ENCODE measurements around the gene MED22. TPM values are rescaled to one million over a fixed set of nuclear protein-coding genes. Genes with fewer than 3 reads are reported as not detected.
A peak's percentile ranks its signal among the peaks of the same experiment; 100 is the strongest.
"Not testable (repeated sequence)": the region's sequence is repeated elsewhere in the genome, so short reads cannot be mapped to it uniquely, and the experiment has no call there.

The MED22 gene
- total RNA-seq, result 17.3 TPM
- 42.7 TPM for polyA plus RNA-seq

DNA sequence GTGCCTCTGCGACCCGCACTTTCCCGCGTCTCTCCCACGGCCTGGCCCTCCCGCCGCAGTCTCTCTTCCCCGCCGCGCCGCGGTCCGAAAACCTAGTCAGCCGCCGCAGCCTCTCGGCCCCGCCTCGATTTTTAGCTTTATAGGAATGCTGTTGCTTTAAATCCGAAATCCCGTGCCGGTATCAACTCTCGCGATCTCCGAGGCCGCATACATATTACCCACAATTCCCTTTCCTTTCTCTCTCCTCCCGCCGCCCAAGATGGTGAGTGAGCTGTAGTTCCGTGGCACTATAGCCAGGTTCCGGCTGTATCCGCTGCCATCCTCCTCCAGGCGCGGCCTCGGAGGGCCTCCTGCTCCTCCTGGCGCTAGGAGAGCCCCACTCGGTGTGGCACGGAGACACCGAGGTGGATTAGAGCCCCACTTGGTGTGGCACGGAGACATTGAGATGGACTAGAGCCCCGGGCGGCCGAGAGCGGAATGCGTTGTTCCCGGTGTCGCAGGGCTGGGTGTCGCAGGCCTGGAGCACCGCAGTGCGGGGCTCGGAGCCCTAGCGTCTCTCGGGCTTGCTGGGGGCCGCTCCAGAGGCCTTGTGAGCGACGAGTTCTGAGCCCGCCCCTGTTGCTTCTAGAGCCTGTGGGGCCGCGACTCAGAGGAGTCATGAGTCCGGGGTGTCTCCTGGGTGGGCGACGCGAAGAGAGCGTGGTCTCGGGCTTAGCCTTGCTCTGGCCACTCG lies at the start of gene MED22, which contains the start of gene RPL7A:
MED22 (minus strand) TSS at position 147 of the 733 bp plus-strand sequence. CDS start 1,469 bp downstream, outside the sequence.
RPL7A (plus strand) TSS at position 234 of the 733 bp plus-strand sequence; CDS start at position 260, 26 bp downstream.
- peak within 1 kb of the TSS; percentile 85 for H3K27ac ChIP-seq (ENCODE audit: low read depth)
- WGBS, result under 1% methylated on average over 64 of the region's 64 CpGs
- peaks cover 12% of the 10 kb centered on the region for H3K36me3 ChIP-seq (ENCODE audit: insufficient read depth)
- peak; percentile 94 for DNase-seq (ENCODE audit: extremely low spot score)
- no peaks in the 10 kb centered on the region for H3K4me1 ChIP-seq (ENCODE audit: insufficient read depth)
- H3K4me3 ChIP-seq (ENCODE audit: low read depth, low read length), result peak within 1 kb of the TSS; percentile 77

DNA sequence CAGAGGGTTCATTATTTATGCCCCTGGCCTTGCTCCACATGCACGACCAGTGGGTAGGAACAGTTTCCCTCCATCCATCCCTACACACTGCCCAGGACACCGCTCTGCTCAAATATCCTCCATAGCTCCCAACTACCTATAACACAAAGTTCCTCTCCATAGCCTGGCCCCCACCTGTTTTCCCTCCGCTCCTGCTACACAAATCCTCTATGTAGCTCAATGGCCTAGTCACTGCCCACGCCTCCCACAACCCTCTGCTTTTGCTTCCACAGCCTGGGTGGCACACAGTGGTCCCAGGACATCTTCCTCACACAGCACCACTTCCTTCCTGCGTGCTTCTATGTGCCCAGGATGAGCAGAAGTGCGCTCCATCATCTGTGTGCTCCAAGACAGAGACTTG lies 49.4 kb upstream of the MED22 start:
- DNase-seq (ENCODE audit: extremely low spot score), result no peak
- 77% methylated on average over 6 of the region's 6 CpGs for WGBS
- Histone ChIP-seq H3K4me3 (ENCODE audit: low read depth, low read length) (no peak overlapping the region), H3K4me1 (ENCODE audit: insufficient read depth) (no peaks in the 10 kb centered on the region), H3K36me3 (ENCODE audit: insufficient read depth) (peaks cover 2% of the 10 kb centered on the region), H3K27ac (ENCODE audit: low read depth) (no peak overlapping the region)

DNA sequence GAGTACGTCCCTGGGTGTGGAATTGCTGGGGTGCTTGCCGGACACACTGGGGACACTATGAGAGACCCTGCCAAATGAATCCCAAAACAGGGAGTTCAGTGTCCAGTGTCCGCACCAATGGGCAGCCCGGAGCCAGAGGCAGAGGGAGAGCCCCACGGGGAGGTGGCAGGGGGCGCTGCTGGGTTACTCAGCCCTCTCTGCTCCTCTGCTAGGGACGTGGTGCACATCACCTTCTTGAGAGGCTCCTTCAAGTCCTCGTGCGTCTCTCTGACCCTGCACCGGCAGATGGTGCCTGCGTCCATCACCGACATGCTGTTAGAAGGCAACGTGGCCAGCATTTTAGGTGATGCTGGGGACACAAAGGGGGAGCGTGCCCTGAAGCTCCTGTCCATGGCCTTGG lies 49.0 kb upstream of the MED22 start:
- no peaks in the 10 kb centered on the region for H3K4me1 ChIP-seq (ENCODE audit: insufficient read depth)
- 25% methylated on average over 14 of the region's 14 CpGs for WGBS
- H3K27ac ChIP-seq (ENCODE audit: low read depth), result no peak overlapping the region
- no peak for DNase-seq (ENCODE audit: extremely low spot score)
- H3K36me3 ChIP-seq (ENCODE audit: insufficient read depth), result peaks cover 2% of the 10 kb centered on the region
- no peak overlapping the region for H3K4me3 ChIP-seq (ENCODE audit: low read depth, low read length)

DNA sequence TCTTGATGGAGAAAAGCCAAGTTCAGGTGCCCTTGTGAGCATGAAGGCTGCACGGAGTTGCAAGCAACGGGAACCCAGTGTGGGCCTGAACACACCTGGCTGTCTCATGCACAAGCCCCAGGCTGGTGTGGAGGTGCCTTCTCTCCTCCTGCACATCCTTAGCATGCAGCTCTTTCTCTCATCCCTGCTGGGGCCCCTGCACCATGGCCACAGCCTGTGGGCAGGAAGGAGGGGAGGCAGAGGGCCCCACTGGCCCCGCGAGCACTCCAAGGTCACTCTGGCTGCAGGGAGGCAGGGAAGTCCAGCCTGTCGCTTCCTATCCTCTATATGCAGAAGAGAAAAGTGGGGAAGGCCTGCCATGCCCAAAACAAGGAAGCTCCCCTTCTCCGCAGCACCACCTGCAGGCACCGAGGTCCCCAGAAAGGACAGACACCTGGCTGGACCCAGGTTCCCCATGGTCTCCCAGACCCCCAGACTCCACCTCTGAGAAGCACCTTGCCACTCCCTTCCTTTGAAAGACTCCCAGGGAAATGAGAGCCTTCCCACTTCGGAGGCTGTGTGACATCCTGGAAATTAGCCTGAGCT lies 46.8 kb upstream of the MED22 start:
- 41% methylated on average over 8 of the region's 8 CpGs for WGBS
- H3K4me1 ChIP-seq (ENCODE audit: insufficient read depth), result no peaks in the 10 kb centered on the region
- H3K27ac ChIP-seq (ENCODE audit: low read depth), result no peak overlapping the region
- no peak for DNase-seq (ENCODE audit: extremely low spot score)
- no peak overlapping the region for H3K4me3 ChIP-seq (ENCODE audit: low read depth, low read length)
- H3K36me3 ChIP-seq (ENCODE audit: insufficient read depth), result no peaks in the 10 kb centered on the region

DNA sequence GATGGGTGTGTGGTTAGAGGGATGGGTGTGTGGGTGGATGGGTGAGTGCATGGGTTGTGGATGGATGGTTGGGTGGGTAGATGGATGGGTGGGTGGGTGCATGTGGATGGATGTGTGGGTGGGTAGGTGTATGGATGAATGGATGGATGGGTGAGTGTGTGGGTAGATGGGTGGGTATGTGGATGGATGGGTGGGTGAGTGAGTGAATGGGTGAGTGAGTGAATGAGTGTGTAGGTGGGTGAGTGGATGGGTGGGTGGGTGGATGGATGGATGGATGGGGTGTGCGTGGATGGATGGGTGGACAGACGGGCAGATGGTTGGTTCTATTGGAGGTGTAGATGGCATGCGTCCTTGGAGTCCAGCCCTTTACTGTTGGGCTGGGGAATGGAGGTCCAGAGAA lies 45.5 kb upstream of the MED22 start:
- no peak for DNase-seq (ENCODE audit: extremely low spot score)
- no peaks in the 10 kb centered on the region for H3K36me3 ChIP-seq (ENCODE audit: insufficient read depth)
- no peak overlapping the region for H3K4me3 ChIP-seq (ENCODE audit: low read depth, low read length)
- no peak overlapping the region for H3K27ac ChIP-seq (ENCODE audit: low read depth)
- 87% methylated on average over 3 of the region's 3 CpGs for WGBS
- no peaks in the 10 kb centered on the region for H3K4me1 ChIP-seq (ENCODE audit: insufficient read depth)

DNA sequence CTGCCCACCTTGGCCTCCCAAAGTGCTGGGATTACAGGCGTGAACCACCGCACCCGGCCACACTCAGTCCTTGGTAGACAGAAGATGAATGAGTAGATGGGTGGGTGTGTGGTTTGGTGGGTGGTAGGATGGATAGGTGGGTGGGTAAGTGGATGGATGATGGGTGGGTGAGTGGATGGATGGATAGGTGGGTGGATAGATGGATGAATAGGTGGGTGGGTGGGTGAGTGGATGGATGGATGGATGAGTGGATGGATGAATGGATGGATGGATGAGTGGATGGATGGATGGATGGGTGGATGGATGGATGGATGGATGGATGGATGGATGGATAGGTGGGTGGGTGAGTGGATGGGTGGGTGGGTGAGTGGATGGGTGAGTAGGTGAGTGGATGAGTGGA lies 44.4 kb upstream of the MED22 start:
- not testable (repeated sequence) for H3K27ac ChIP-seq (ENCODE audit: low read depth); H3K4me3 ChIP-seq (ENCODE audit: low read depth, low read length); H3K4me1 ChIP-seq (ENCODE audit: insufficient read depth); DNase-seq (ENCODE audit: extremely low spot score); H3K36me3 ChIP-seq (ENCODE audit: insufficient read depth)
- WGBS, result 96% methylated on average over 3 of the region's 3 CpGs

DNA sequence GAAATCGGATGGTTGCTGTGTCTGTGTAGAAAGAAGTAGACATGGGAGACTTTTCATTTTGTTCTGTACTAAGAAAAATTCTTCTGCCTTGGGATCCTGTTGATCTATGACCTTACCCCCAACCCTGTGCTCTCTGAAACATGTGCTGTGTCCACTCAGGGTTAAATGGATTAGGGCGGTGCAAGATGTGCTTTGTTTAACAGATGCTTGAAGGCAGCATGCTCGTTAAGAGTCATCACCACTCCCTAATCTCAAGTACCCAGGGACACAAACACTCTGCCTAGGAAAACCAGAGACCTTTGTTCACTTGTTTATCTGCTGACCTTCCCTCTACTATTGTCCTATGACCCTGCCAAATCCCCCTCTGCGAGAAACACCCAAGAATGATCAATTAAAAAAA lies 43.5 kb upstream of the MED22 start:
- whole genome bisulfite sequencing, result 48% methylated on average over 2 of the region's 4 CpGs
- not testable (repeated sequence) for DNase-seq (ENCODE audit: extremely low spot score); H3K36me3 ChIP-seq (ENCODE audit: insufficient read depth); H3K4me3 ChIP-seq (ENCODE audit: low read depth, low read length); H3K27ac ChIP-seq (ENCODE audit: low read depth); H3K4me1 ChIP-seq (ENCODE audit: insufficient read depth)

DNA sequence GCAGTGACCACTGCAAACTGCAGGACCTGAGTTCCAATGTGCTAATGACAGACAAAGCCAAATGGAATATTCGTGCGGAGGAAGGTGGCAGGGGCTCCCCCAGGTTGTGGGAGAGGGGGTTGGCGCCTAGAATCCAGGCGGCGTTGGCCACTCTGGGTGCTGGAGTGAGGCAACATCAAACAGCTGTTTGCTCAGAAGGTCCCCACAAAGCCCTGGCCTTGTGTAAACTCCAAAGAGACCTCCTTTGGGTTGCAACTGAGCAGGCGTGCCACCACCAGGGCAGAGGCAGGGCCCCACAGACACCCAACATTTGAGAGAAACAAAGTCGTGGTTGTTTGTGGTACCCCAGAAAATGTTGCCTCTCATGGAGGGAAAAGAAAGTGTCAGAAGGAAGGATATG lies 42.8 kb upstream of the MED22 start:
- 82% methylated on average over 7 of the region's 7 CpGs for WGBS
- no peaks in the 10 kb centered on the region for H3K36me3 ChIP-seq (ENCODE audit: insufficient read depth)
- no peak overlapping the region for H3K4me3 ChIP-seq (ENCODE audit: low read depth, low read length)
- DNase-seq (ENCODE audit: extremely low spot score), result no peak
- H3K4me1 ChIP-seq (ENCODE audit: insufficient read depth), result no peaks in the 10 kb centered on the region
- no peak overlapping the region for H3K27ac ChIP-seq (ENCODE audit: low read depth)

DNA sequence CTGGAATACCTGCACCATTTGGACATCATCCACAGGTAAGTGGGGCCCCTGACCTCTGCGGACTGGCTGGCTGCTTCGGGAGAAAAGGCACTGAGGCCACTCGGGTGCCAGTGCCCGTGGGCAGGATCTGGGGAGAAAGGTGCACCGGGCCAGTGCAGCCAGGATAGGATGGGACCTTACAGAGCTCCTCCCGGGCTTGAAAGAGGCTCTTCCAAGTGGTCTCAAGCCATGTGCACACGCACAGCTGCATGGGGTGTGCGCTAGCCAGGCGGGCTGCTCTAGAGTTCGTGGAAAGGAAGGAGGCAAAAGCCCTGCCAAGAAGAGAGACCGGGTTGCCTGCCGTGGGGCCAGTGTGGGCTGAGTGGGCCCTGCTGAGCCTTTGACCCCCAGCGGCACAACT lies 41.6 kb upstream of the MED22 start:
- 85% methylated on average over 13 of the region's 13 CpGs for WGBS
- no peak for DNase-seq (ENCODE audit: extremely low spot score)
- Histone ChIP-seq H3K4me1 (ENCODE audit: insufficient read depth) (no peaks in the 10 kb centered on the region), H3K4me3 (ENCODE audit: low read depth, low read length) (no peak overlapping the region), H3K27ac (ENCODE audit: low read depth) (no peak overlapping the region), H3K36me3 (ENCODE audit: insufficient read depth) (no peaks in the 10 kb centered on the region)

DNA sequence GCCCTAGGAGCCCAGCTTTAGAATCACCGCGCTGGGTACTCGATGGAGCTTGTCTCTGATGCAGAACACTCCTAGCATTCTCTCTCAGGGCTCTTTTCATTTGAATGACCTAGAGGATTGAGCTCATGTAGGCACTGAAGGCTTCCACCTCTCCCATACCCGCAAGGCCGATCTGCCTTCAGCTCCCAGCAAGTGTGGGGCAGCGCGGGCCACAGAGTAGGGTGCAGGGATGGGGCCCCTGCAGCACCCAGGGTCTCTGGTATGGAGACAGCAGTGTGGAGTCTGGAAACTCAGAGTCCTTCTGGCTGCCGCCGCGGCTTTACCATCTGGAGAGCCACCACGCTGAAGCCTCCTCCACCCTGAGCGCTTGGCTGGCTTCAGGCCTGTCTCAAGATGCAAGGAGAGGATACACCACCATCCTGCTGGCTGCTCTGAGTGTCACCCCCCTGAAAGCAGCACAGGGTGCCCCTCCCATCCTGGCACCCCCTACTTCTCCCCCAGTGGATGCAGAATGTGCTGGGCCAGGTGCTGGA lies 41.2 kb upstream of the MED22 start:
- DNase-seq (ENCODE audit: extremely low spot score), result no peak
- no peak overlapping the region for H3K27ac ChIP-seq (ENCODE audit: low read depth)
- WGBS, result 95% methylated on average over 12 of the region's 12 CpGs
- no peaks in the 10 kb centered on the region for H3K36me3 ChIP-seq (ENCODE audit: insufficient read depth)
- H3K4me1 ChIP-seq (ENCODE audit: insufficient read depth), result no peaks in the 10 kb centered on the region
- no peak overlapping the region for H3K4me3 ChIP-seq (ENCODE audit: low read depth, low read length)

DNA sequence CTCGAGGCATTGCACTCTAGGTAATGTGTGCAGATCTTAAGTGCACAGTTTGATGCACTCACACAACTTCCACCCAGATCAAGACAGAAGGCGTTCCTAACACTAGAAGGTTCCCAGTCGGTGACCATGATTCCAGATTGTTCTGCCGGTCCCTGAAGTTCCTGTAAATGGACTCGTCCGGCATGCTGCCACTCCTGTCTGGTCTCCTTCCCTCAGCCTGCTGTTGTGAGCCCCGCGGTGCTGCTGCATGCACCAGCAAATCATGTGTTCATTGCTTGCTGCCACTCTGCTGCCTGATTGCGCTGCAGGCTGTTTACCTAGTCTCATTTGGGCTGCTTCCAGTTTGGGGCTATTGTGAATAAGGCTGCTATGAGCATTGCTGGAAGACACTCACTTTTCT lies 39.7 kb upstream of the MED22 start:
- Histone ChIP-seq H3K4me1 (ENCODE audit: insufficient read depth) (no peaks in the 10 kb centered on the region), H3K36me3 (ENCODE audit: insufficient read depth) (no peaks in the 10 kb centered on the region), H3K4me3 (ENCODE audit: low read depth, low read length) (no peak overlapping the region), H3K27ac (ENCODE audit: low read depth) (no peak overlapping the region)
- no peak for DNase-seq (ENCODE audit: extremely low spot score)
- WGBS, result 75% methylated on average over 9 of the region's 9 CpGs

DNA sequence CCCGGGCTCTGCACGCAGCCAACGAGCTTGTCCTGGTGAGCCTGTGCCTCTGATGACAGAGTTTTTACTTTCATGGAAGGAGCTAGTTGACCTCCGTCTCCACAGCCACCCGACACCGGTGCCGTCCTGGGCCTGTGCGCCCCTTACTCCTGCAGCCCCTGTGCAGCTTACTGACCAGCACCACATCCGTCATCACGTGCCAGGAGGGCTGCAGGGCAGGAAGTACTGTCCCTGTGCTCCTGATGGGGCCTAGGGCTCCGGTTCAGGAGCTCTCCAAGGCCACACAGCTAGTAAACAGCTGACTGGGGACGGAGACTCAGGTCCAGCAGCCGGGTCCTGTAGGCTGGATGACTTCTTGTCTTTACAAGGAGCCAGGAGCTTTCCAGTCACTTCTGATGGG lies 38.4 kb upstream of the MED22 start:
- no peak for DNase-seq (ENCODE audit: extremely low spot score)
- Histone ChIP-seq H3K27ac (ENCODE audit: low read depth) (no peak overlapping the region), H3K4me3 (ENCODE audit: low read depth, low read length) (no peak overlapping the region), H3K4me1 (ENCODE audit: insufficient read depth) (no peaks in the 10 kb centered on the region), H3K36me3 (ENCODE audit: insufficient read depth) (no peaks in the 10 kb centered on the region)
- 73% methylated on average over 13 of the region's 13 CpGs for WGBS

DNA sequence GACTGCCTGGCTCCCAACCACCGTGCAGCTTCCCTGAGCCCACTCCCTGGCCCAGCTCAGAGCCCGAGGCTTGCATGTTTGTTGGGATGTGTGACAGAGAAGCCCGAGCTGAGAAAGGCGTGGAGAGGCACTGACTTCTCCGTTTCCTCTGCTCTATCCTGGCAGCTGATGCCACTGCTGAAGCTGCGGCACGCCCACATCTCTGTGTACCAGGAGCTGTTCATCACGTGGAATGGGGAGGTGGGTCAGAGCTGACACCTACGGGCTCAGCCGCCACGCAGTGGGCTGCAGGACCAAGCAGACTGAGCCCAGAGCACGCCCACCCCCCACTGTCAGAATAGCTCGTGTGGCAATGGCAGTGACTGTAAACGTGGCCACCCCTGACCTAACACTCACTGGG lies 37.5 kb upstream of the MED22 start:
- H3K27ac ChIP-seq (ENCODE audit: low read depth), result no peak overlapping the region
- 87% methylated on average over 14 of the region's 14 CpGs for WGBS
- no peaks in the 10 kb centered on the region for H3K36me3 ChIP-seq (ENCODE audit: insufficient read depth)
- DNase-seq (ENCODE audit: extremely low spot score), result no peak
- H3K4me3 ChIP-seq (ENCODE audit: low read depth, low read length), result no peak overlapping the region
- no peaks in the 10 kb centered on the region for H3K4me1 ChIP-seq (ENCODE audit: insufficient read depth)

DNA sequence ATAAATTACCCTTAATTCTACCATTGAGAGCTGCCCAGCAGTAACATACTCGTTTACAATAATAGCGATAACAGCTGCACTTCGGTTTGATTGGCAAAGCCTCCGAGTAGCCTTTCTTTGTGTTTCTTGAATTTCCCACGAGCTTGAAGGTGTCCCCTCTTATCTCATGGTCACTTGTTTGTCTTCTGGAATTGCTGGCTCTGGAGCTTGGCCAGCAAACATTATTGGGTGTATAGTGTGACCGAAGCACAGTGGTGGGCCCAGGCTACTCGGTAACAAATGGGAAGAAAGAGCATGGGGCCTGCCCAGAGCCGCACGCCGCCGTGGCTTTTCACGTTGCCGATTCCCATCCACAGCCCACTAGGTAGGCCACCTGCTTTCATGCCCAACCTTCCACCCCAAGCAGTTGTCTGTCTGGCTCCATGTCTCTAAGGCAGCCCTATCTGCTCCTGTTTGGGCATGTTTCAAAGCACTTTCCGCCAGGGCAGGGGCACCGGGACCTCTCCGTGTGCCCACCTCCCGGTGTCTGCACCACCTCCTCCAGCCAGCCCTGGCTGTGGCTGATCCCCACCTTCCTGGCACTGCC lies 36.9 kb upstream of the MED22 start:
- Histone ChIP-seq H3K4me1 (ENCODE audit: insufficient read depth) (no peaks in the 10 kb centered on the region), H3K36me3 (ENCODE audit: insufficient read depth) (no peaks in the 10 kb centered on the region), H3K4me3 (ENCODE audit: low read depth, low read length) (no peak overlapping the region), H3K27ac (ENCODE audit: low read depth) (no peak overlapping the region)
- WGBS, result 82% methylated on average over 17 of the region's 17 CpGs
- no peak for DNase-seq (ENCODE audit: extremely low spot score)
